Right ventricle myocardium superior (tissue), 1 donor: ENCODE measurements around the gene AHDC1. TPM values are rescaled to one million over a fixed set of nuclear protein-coding genes. Genes with fewer than 3 reads are reported as not detected.
A peak's percentile ranks its signal among the peaks of the same experiment; 100 is the strongest.
"Not testable (repeated sequence)": the region's sequence is repeated elsewhere in the genome, so short reads cannot be mapped to it uniquely, and the experiment has no call there.

Experiments used
- ATAC-seq: fragments of 200-7000 bp; cut with Tn5 transposase; one replicate; pipeline ENCODE4 v1.9.1; 2020; ENCODE audit warnings: mild to moderate bottlenecking; ENCODE audit not compliant: poor library complexity
- DNase-seq: peaks from one replicate; pipeline ENCODE4 v3.0.0-alpha.2; 2020
- intact Hi-C: fragments of 100-400 bp; cut with DNase I; formaldehyde crosslinking; loops from one replicate; pipeline ENCODE4 v1.11.2; 2022
- total RNA-seq: library from RNA; stranded (reverse); fragmentation: NEBNext Ultra II Directional; extraction: Animal tissue kit (Norgen Biotek cat#: 25700); gene quantifications from one replicate; pipeline ENCODE4 v1.2.1, GENCODE V29; 2021
- donor health status: DM: no; HTN: yes; CAD: no; lungs with severe emphysema.

Gene AHDC1
- total RNA-seq, 1 donor from 2014 or later, result 47.4 TPM

GRCh38 chr1:27518808-27519207, 85.1 kb downstream of the AHDC1 start:
- no peak for DNase-seq
- no peak for ATAC-seq
- intact Hi-C loops, result no loop called here

- intact Hi-C loops, result no loop called here
- no peak for DNase-seq
- no peak for ATAC-seq
Observed at GRCh38 chr1:27517907-27518718, 85.8 kb downstream of the AHDC1 start.

GRCh38 chr1:27517301-27517700, 86.6 kb downstream of the AHDC1 start:
- no peak for ATAC-seq
- intact Hi-C loops, result no loop called here
- no peak for DNase-seq

- DNase-seq (no peak), ATAC-seq (no peak)
- intact Hi-C loops, result no loop called here
Observed at GRCh38 chr1:27515626-27516025, 88.3 kb downstream of the AHDC1 start.

GRCh38 chr1:27513958-27514357, 90.0 kb downstream of the AHDC1 start:
- ATAC-seq (peak; percentile 62), DNase-seq (peak; percentile 70)
- intact Hi-C loops, result no loop called here

GRCh38 chr1:27513528-27513927, 90.4 kb downstream of the AHDC1 start:
- peak; percentile 38 for ATAC-seq
- intact Hi-C loops, result no loop called here
- no peak for DNase-seq

GRCh38 chr1:27509127-27510080, 94.5 kb downstream of the AHDC1 start:
- intact Hi-C loops, result no loop called here
- ATAC-seq, result no peak
- DNase-seq, result no peak

GRCh38 chr1:27507960-27508665, 95.8 kb downstream of the AHDC1 start:
- intact Hi-C loops, result no loop called here
- ATAC-seq (no peak), DNase-seq (no peak)

GRCh38 chr1:27506703-27507102, 97.2 kb downstream of the AHDC1 start:
- intact Hi-C loops, result no loop called here
- DNase-seq (no peak), ATAC-seq (no peak)

- intact Hi-C loops, result no loop called here
- no peak for ATAC-seq
- DNase-seq, result no peak
Observed at GRCh38 chr1:27505420-27505680, 98.6 kb downstream of the AHDC1 start.

GRCh38 chr1:27504588-27505419, 99.1 kb downstream of the AHDC1 start:
- peak; percentile 93 for DNase-seq
- peak; percentile 91 for ATAC-seq
- intact Hi-C loops, result no loop called here

- no peak for DNase-seq
- peak; percentile 20 for ATAC-seq
- intact Hi-C loops, result no loop called here
Observed at GRCh38 chr1:27503844-27504587, 99.9 kb downstream of the AHDC1 start.

- no peak for DNase-seq
- ATAC-seq, result no peak
- intact Hi-C loops, result no loop called here
Observed at GRCh38 chr1:27503033-27503432, 100.9 kb downstream of the AHDC1 start.

GRCh38 chr1:27501159-27501558, 102.8 kb downstream of the AHDC1 start:
- DNase-seq, ATAC-seq, intact Hi-C loops: not testable (repeated sequence)

GRCh38 chr1:27499142-27499541, 104.8 kb downstream of the AHDC1 start:
- ATAC-seq (no peak), DNase-seq (no peak)
- intact Hi-C loops, result no loop called here

GRCh38 chr1:27496604-27497155, 107.3 kb downstream of the AHDC1 start:
- intact Hi-C loops, result no loop called here
- no peak for DNase-seq

GRCh38 chr1:27492796-27493195, 111.1 kb downstream of the AHDC1 start:
- no peak for DNase-seq
- intact Hi-C loops, result no loop called here
- no peak for ATAC-seq

More at GRCh38 chr1:27496604-27497155, 107.3 kb downstream of the AHDC1 start:
- peak; percentile 22 for ATAC-seq
